OCI-LY7 (cell line): ENCODE data around the gene ZNF594.
"Not testable (repeated sequence)": the region's sequence is repeated elsewhere in the genome, so short reads cannot be mapped to it uniquely, and the experiment has no call there.

ENCODE experiments used
- CTCF ChIP-seq: fragments of 200-600 bp; sonication (generic); conservative IDR thresholded peaks from 2 replicates; pipeline ENCODE4 v1.5.1; 2014; ENCODE audit warnings: mild to moderate bottlenecking, antibody characterized with exemption, low read length, moderate library complexity, mixed read lengths
- EZH2phosphoT487 ChIP-seq: fragments of 200-600 bp; sonication (generic); IDR thresholded peaks from 2 replicates; pipeline ENCODE4 v1.6.1; 2018; ENCODE audit warnings: low read depth, borderline replicate concordance, mild to moderate bottlenecking, mixed run types, antibody characterized with exemption, low read length, moderate library complexity, mixed read lengths

GRCh38 chr17:5233492-5233891 lies 41.8 kb upstream of the ZNF594 start:
- TF ChIP-seq CTCF, EZH2phosphoT487: not testable (repeated sequence)
